Hepatocyte (in vitro differentiated cells): ENCODE data around the gene SLC45A3.

Source experiments
- EZH2 ChIP-seq: fragments of 200-600 bp; sonication (generic); IDR thresholded peaks from 2 replicates; pipeline ENCODE4 v1.6.1; 2016; ENCODE audit warnings: antibody characterized with exemption, mild to moderate bottlenecking, borderline replicate concordance
- EZH2phosphoT487 ChIP-seq: fragments of 200-600 bp; sonication (generic); IDR thresholded peaks from one replicate; pipeline ENCODE4 v1.6.1; 2018; ENCODE audit warnings: antibody characterized with exemption, mild to moderate bottlenecking, low read depth, moderate library complexity; ENCODE audit not compliant: unreplicated experiment, severe bottlenecking
- TF ChIP-seq, protein P1 (sequence below): fragments of 200-600 bp; sonication (generic); IDR thresholded peaks from 2 replicates; pipeline ENCODE4 v1.5.1; 2016; ENCODE audit warnings: antibody characterized with exemption, mild to moderate bottlenecking; ENCODE audit not compliant: poor library complexity

DNA sequence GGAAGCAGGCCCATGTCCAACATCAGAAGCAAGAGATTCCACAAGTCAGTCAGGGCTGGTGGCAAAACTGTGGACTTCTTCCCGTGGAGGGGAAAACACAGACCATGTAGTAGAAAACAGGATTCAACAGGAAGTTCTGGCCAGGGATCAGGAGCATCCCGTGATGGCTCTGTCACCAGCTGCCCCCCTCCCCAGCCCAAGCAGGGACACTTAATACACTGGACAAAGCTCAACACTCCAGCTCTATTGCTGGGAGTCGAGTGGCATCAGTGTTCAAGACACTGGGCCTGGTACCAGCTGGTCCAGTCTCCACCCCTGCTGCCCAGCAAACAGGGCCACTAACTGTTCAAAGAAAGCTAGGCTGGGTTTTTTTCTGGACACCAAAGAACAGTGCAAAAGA, 3.7 kb downstream of the SLC45A3 start:
- TF ChIP-seq, protein P1, sequence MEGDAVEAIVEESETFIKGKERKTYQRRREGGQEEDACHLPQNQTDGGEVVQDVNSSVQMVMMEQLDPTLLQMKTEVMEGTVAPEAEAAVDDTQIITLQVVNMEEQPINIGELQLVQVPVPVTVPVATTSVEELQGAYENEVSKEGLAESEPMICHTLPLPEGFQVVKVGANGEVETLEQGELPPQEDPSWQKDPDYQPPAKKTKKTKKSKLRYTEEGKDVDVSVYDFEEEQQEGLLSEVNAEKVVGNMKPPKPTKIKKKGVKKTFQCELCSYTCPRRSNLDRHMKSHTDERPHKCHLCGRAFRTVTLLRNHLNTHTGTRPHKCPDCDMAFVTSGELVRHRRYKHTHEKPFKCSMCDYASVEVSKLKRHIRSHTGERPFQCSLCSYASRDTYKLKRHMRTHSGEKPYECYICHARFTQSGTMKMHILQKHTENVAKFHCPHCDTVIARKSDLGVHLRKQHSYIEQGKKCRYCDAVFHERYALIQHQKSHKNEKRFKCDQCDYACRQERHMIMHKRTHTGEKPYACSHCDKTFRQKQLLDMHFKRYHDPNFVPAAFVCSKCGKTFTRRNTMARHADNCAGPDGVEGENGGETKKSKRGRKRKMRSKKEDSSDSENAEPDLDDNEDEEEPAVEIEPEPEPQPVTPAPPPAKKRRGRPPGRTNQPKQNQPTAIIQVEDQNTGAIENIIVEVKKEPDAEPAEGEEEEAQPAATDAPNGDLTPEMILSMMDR = no peak
- no peak for TF ChIP-seq EZH2
- TF ChIP-seq EZH2phosphoT487 = no peak
